NCI-H2227 treated with DMSO at 0.1 percent for 48 hours (cell line): ENCODE results near the gene USP10.
"Not testable (repeated sequence)": the region's sequence is repeated elsewhere in the genome, so short reads cannot be mapped to it uniquely, and the experiment has no call there.

Experiments used
- DNase-seq: peaks from one replicate; lab custom pipeline; 2025; lab: John Stamatoyannopoulos, UW

USP10 gene

GRCh38 chr16:84728853-84729424 lies 29.1 kb downstream of the USP10 start:
- DNase-seq, result no peak

- DNase-seq, result no peak
Observed at GRCh38 chr16:84729716-84730320, 30.0 kb downstream of the USP10 start.

- DNase-seq, result no peak
Observed at GRCh38 chr16:84730406-84731106, 30.8 kb downstream of the USP10 start.

- DNase-seq, result not testable (repeated sequence)
Observed at GRCh38 chr16:84732332-84732673, 32.5 kb downstream of the USP10 start.

- DNase-seq, result no peak
Observed at GRCh38 chr16:84732674-84733352, 33.0 kb downstream of the USP10 start.

- DNase-seq, result peak; percentile 6
Observed at GRCh38 chr16:84735849-84736586, 36.2 kb downstream of the USP10 start.

- no peak for DNase-seq
Observed at GRCh38 chr16:84737192-84738011, 37.6 kb downstream of the USP10 start.

GRCh38 chr16:84738255-84739038 lies 38.6 kb downstream of the USP10 start:
- DNase-seq, result peak; percentile 25

GRCh38 chr16:84739349-84740124 lies 39.7 kb downstream of the USP10 start:
- no peak for DNase-seq

- no peak for DNase-seq
Observed at GRCh38 chr16:84740596-84741116, 40.9 kb downstream of the USP10 start.

GRCh38 chr16:84741340-84741830 lies 41.6 kb downstream of the USP10 start:
- DNase-seq, result no peak

- DNase-seq, result no peak
Observed at GRCh38 chr16:84742641-84743092, 42.9 kb downstream of the USP10 start.

GRCh38 chr16:84746231-84746630 lies 46.4 kb downstream of the USP10 start:
- DNase-seq, result no peak

GRCh38 chr16:84746875-84747274 lies 47.1 kb downstream of the USP10 start:
- no peak for DNase-seq

GRCh38 chr16:84748247-84748646 lies 48.4 kb downstream of the USP10 start:
- DNase-seq, result not testable (repeated sequence)

- DNase-seq, result no peak
Observed at GRCh38 chr16:84749072-84749471, 49.3 kb downstream of the USP10 start.

- DNase-seq, result no peak
Observed at GRCh38 chr16:84749815-84750214, 50.0 kb downstream of the USP10 start.

- no peak for DNase-seq
Observed at GRCh38 chr16:84750575-84750974, 50.8 kb downstream of the USP10 start.

- DNase-seq, result no peak
Observed at GRCh38 chr16:84751241-84751640, 51.4 kb downstream of the USP10 start.
